ENCODE measurements around the gene PCDHGA3. TPM values are rescaled to one million over a fixed set of nuclear protein-coding genes. Genes with fewer than 3 reads are reported as not detected.

PCDHGA3 gene
- total and polyA plus RNA-seq, 9 of the 15 experiments (the other 6 are each of a cell fraction or from before 2014, with no cell fraction given): 0.13 to 0.28 (median 0.18) TPM; not detected in 2

- ChIA-PET CTCF (ENCODE audit: low intra/inter-chr PET ratio) (interaction anchor here (0.7 to 2.3 kb wide), 3 partner anchors 197 to 254 kb away, joined by 3 to 12 read pairs (median 4); no protein-coding TSS in a partner anchor), POLR2A (no interaction called here)
- H3K27ac ChIP-seq (ENCODE audit: extremely low read depth, low read depth, low read length): no peak overlapping the region
- WGBS (ENCODE audit: insufficient coverage, low coverage, missing lambda C conversion rate): 2% methylated on average over 15 of the region's 15 CpGs
- no peaks in the 10 kb centered on the region for H3K79me2 ChIP-seq (ENCODE audit: control insufficient read depth, insufficient read depth, low read length)
- FAIRE-seq (no peak), ATAC-seq (no peak), DNase-seq (ENCODE audit: extremely low read depth in 1 of 4, low spot score in 3 of 4) (no peak)
- TF ChIP-seq MLLT1 (IDR thresholded peaks at IDR 0.05) (no peak), DEAF1 (CRISPR knock-in tag; IDR thresholded peaks at IDR 0.05) (no peak), ZNF316 (IDR thresholded peaks at IDR 0.05) (no peak), ZFP1 (CRISPR knock-in tag; IDR thresholded peaks at IDR 0.05) (no peak), ZNF445 (CRISPR knock-in tag; IDR thresholded peaks at IDR 0.05; ENCODE audit: low read depth) (no peak), ZNF253 (CRISPR knock-in tag; conservative IDR thresholded peaks at IDR 0.05) (no peak), ESRRA (IDR thresholded peaks at IDR 0.05; ENCODE audit: borderline replicate concordance, low read depth) (no peak), PTRF (tag; IDR thresholded peaks at IDR 0.05) (no peak), CCNT2 (IDR thresholded peaks at IDR 0.05; ENCODE audit: borderline replicate concordance, extremely low read depth, insufficient read length, low read depth, low read length) (no peak), RAD21 (CRISPR knock-in tag; conservative IDR thresholded peaks at IDR 0.05 in 1 of 2, IDR thresholded peaks at IDR 0.05 in 1 of 2) (no peak), MTA1 (IDR thresholded peaks at IDR 0.05; ENCODE audit: borderline replicate concordance) (no peak), HDAC2 (IDR thresholded peaks at IDR 0.05) (no peak), SMARCA5 (IDR thresholded peaks at IDR 0.05) (no peak), RB1 (IDR thresholded peaks at IDR 0.05; ENCODE audit: low read depth) (no peak), BACH1 (tag; IDR thresholded peaks at IDR 0.05) (no peak), HMGN3 (IDR thresholded peaks at IDR 0.05; ENCODE audit: borderline replicate concordance, extremely low read depth, insufficient read length, low read depth, low read length) (no peak)
- peaks cover 6 to 35% of the 10 kb centered on the region in 2 experiments; a peak in 4 of 5 replicates for H3K27me3 ChIP-seq (ENCODE audit: control insufficient read depth in 2 of 2, insufficient read depth in 2 of 2, low read length in 2 of 2)
- H3K4me1 ChIP-seq (replicated peaks in 1 of 2; ENCODE audit: control insufficient read depth in 2 of 2, insufficient read depth in 2 of 2, low read length in 2 of 2): peaks cover 2 to 12% of the 10 kb centered on the region in 2 experiments; a peak in 3 of 5 replicates
- in situ Hi-C loops (cut with MboI): no loop called here
- H3K4me2 ChIP-seq (ENCODE audit: insufficient read depth, low read length): no peak overlapping the region
- H4K20me1 ChIP-seq (replicated peaks; ENCODE audit: control insufficient read depth, insufficient read depth, low read length): no peaks in the 10 kb centered on the region
- H3K9me3 ChIP-seq (replicated peaks; ENCODE audit: control insufficient read depth, insufficient read depth, low read depth, low read length): no peaks in the 10 kb centered on the region; the same call in 1 of the 2 replicates
- no peak overlapping the region for H3K4me3 ChIP-seq
- intact Hi-C loops (cut with micrococcal nuclease): no loop called here
- BruUV-seq (replicated peaks): no TSS peak
- no peak overlapping the region for H3K9ac ChIP-seq (ENCODE audit: insufficient read depth in 1 of 2, low read depth in 2 of 2, low read length in 2 of 2)
- H3K9me1 ChIP-seq (ENCODE audit: control insufficient read depth, insufficient read depth, low read length): no peaks in the 10 kb centered on the region
- 0 out of 2 replicates have a peak overlapping the region, but pooled peaks have one; percentile 27 for H2AFZ ChIP-seq (ENCODE audit: low read depth, low read length)
- no peaks in the 10 kb centered on the region for H3K36me3 ChIP-seq (ENCODE audit: control insufficient read depth, insufficient read depth, low read length)
Measured at GRCh38 chr5:141360685-141361084, 17.1 kb downstream of the PCDHGA3 start.
